Spleen (tissue), 7 donors: ENCODE measurements around the gene P4HA3.

Experiments used
- CTCF ChIP-seq, 11 experiments: fragments of 200-600 bp in 7 of 11; fragments of 450-650 bp in 4 of 11; sonication (generic) in 4 of 11; IDR thresholded peaks in 8 of 11; conservative IDR thresholded peaks in 3 of 11; 1 replicate in 7 of 11; 2 replicates in 4 of 11; pipeline versions ENCODE4 v1.4.0 to v1.8.0; 2016 to 2021; ENCODE audit warnings: antibody characterized with exemption in 11 of 11, inconsistent platforms in 4 of 11, mild to moderate bottlenecking in 1 of 11
- POLR2AphosphoS5 ChIP-seq, 3 donors: sonication (generic); formaldehyde crosslinking; IDR thresholded peaks; one replicate each; pipeline ENCODE4 v1.5.1; 2017; ENCODE audit warnings: antibody characterized with exemption in 3 of 3
- donor health status: DM: no; HTN: no; CAD: no; lungs with moderate emphysema.
- donor health status: DM: no; HTN: no; CAD: no.
- donor health status: DM: no; HTN: no; CAD: no.

- TF ChIP-seq CTCF (IDR thresholded peaks at IDR 0.05 in 8 of 11, conservative IDR thresholded peaks at IDR 0.05 in 3 of 11) (no peak), POLR2AphosphoS5 (IDR thresholded peaks at IDR 0.05) (no peak)
Measured at GRCh38 chr11:74282421-74282820, 29.0 kb downstream of the P4HA3 start.
